ENCODE results near the gene ZCWPW1. TPM values are rescaled to one million over a fixed set of nuclear protein-coding genes. Genes with fewer than 3 reads are reported as not detected.

ZCWPW1 gene
- total and polyA plus RNA-seq, 10 of the 15 experiments (the other 5 are each of a cell fraction or from before 2014, with no cell fraction given), result 1.3 to 4.4 (median 3.7) TPM

- peak overlapping the region; percentile 99 for H3K4me3 ChIP-seq
- peak; percentile 46 for ATAC-seq
- SMC1A ChIA-PET (ENCODE audit: uncharacterized antibody, unreplicated experiment), result interaction anchor here (0.7 to 1.7 kb wide), 5 partner anchors 65 to 375 kb away, joined by 3 to 8 read pairs (median 5); partner anchors contain the start of genes FBXO24 and SLC12A9
- H2AFZ ChIP-seq (ENCODE audit: control insufficient read depth, low read depth, low read length), result no peak overlapping the region
- peak overlapping the region; percentile 83 for H3K9ac ChIP-seq (ENCODE audit: control insufficient read depth, insufficient read depth, low read length)
- no peak for FAIRE-seq
- peaks cover 4% of the 10 kb centered on the region; the same call in 1 of the 2 replicates for H4K20me1 ChIP-seq (ENCODE audit: control insufficient read depth, insufficient read depth)
- no peak for DNase-seq (ENCODE audit: low read depth, low spot score)
- RAD21 ChIA-PET (ENCODE audit: unreplicated experiment), result interaction anchor here (0.6 to 3.5 kb wide), 6 partner anchors 16 to 215 kb away, joined by 3 to 32 read pairs (median 8); partner anchors contain the start of genes FBXO24 and LRCH4
- H3K4me2 ChIP-seq (ENCODE audit: control insufficient read depth, insufficient read depth), result peak overlapping the region; percentile 97
- no TSS peak for BruUV-seq (replicated peaks)
- H3K9me3 ChIP-seq (replicated peaks; ENCODE audit: control insufficient read depth, insufficient read depth, low read length), result no peaks in the 10 kb centered on the region
- peak overlapping the region; percentile 89 for H3K27ac ChIP-seq (ENCODE audit: control insufficient read depth, insufficient read depth)
- H3K79me2 ChIP-seq (ENCODE audit: control insufficient read depth, insufficient read depth, low read length), result peaks cover 59% of the 10 kb centered on the region
- 3% methylated on average over 26 of the region's 30 CpGs for WGBS (ENCODE audit: insufficient coverage, insufficient replicate concordance, low lambda C conversion rate, missing lambda C conversion rate)
- intact Hi-C loops (cut with micrococcal nuclease; ENCODE audit: unreplicated experiment) (loop anchor here (5.0 to 10.0 kb wide), 3 partner anchors 70 to 250 kb away; partner anchors contain the start of gene GIGYF1), in situ Hi-C loops (cut with MboI) (loop anchor here (10.0 kb wide), 1 partner anchor 378 kb away; the partner anchor contains the start of gene SLC12A9)
- POLR2A ChIA-PET, result interaction anchor here (0.5 to 2.2 kb wide), 12 partner anchors 25 to 715 kb away, joined by 3 to 6 read pairs (median 3); partner anchors contain the start of genes AGFG2, FBXO24 and LRCH4
- peaks cover 28% of the 10 kb centered on the region for H3K4me1 ChIP-seq (ENCODE audit: control insufficient read depth, insufficient read depth, low read length)
- CTCF ChIA-PET, result interaction anchor here (0.6 to 5.4 kb wide), 20 partner anchors 16 to 740 kb away, joined by 3 to 37 read pairs (median 3); partner anchors contain the start of genes AGFG2, FBXO24, PLOD3 and ZNHIT1
- TF ChIP-seq ATF3 (IDR thresholded peaks at IDR 0.05; ENCODE audit: borderline replicate concordance, extremely low read depth, low read depth, low read length) (no peak), ETV6 (conservative IDR thresholded peaks at IDR 0.05 in 1 of 2, IDR thresholded peaks at IDR 0.05 in 1 of 2; ENCODE audit: borderline replicate concordance in 1 of 2, low read depth in 1 of 2) (no peak), RAD51 (IDR thresholded peaks at IDR 0.05) (no peak), POLR2A (IDR thresholded peaks at IDR 0.05; ENCODE audit: low read depth, low read length) (peak; percentile 15), IKZF1 (conservative IDR thresholded peaks at IDR 0.05) (0 out of 2 replicates have a peak, but pooled peaks have one; percentile 25), GATAD2B (conservative IDR thresholded peaks at IDR 0.05; ENCODE audit: low read depth) (0 out of 2 replicates have a peak, but pooled peaks have one; percentile 31), RAD21 (IDR thresholded peaks at IDR 0.05; ENCODE audit: insufficient read depth, low read depth, low read length) (peak; percentile 39), WRNIP1 (IDR thresholded peaks at IDR 0.05; ENCODE audit: borderline replicate concordance, low read depth, low read length) (0 out of 2 replicates have a peak, but pooled peaks have one; percentile 29), STAT1 (conservative IDR thresholded peaks at IDR 0.05) (no peak), POLR2AphosphoS2 (IDR thresholded peaks at IDR 0.05; ENCODE audit: low read depth, low read length) (0 out of 2 replicates have a peak, but pooled peaks have one; percentile 39), CHD2 (IDR thresholded peaks at IDR 0.05; ENCODE audit: borderline replicate concordance, low read depth, low read length) (0 out of 2 replicates have a peak, but pooled peaks have one; percentile 41), SMARCA5 (IDR thresholded peaks at IDR 0.05) (peak; percentile 85; the same call in 1 of the 2 replicates), CTCF (IDR thresholded peaks at IDR 0.05 in 2 of 3, conservative IDR thresholded peaks at IDR 0.05 in 1 of 3; ENCODE audit: control insufficient read depth in 2 of 3, extremely low read depth in 1 of 3, insufficient read depth in 1 of 3, low read depth in 3 of 3, low read length in 3 of 3) (peak; percentile 53 to 65 (median 64)), BHLHE40 (IDR thresholded peaks at IDR 0.05; ENCODE audit: borderline replicate concordance in 1 of 2, low read depth in 2 of 2, low read length in 1 of 2) (0 out of 4 replicates have a peak, but pooled peaks of 1 of the 2 experiments have one; percentile 8)
- peaks cover 2 to 12% of the 10 kb centered on the region in 2 experiments; a peak in 3 of 4 replicates for H3K36me3 ChIP-seq (ENCODE audit: control insufficient read depth in 2 of 2, insufficient read depth in 2 of 2, low read length in 1 of 2)
- no peaks in the 10 kb centered on the region for H3K27me3 ChIP-seq (replicated peaks in 1 of 2; ENCODE audit: control insufficient read depth in 2 of 2, insufficient read depth in 2 of 2, low read length in 1 of 2)
Observed at GRCh38 chr7:100476903-100477870, 48.7 kb upstream of the ZCWPW1 start.
